GM18909 (cell line): ENCODE measurements around the gene C19orf85.

ENCODE experiments used
- ATAC-seq: cut with Tn5 transposase; IDR thresholded peaks from one replicate; pipeline ENCODE4 v1.9.1; 2021; ENCODE audit warnings: mild to moderate bottlenecking; ENCODE audit not compliant: unreplicated experiment, poor library complexity

The C19orf85 gene

DNA sequence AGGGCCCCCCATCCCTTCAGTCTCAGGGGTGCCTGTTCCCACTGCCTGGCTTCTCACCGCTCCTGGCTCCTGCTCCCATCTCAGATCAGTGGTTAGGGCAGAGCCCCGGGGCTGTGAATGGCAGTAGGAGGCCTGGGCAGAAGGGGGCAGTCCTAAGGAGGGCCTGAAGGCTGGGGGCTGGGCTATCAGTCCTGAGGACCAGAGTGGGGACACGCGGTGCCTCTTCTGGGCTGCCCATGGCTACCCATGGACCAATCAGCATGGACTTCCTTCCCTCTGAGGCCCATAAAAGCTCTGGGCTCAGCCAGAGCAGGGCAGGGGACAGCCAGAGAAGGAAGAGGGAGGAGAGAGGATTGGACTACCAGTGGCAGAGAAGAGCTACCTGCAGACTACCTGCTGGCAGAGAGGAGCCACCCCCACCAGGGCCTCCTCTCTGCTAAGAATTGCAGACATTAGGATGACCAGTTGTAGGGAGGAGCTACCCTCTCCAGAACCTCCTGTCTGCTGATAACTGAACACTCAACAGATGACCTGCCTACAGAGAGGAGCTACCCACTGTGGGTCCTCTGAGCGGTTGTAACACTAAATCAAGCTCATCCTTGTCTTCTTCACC, 44.8 kb downstream of the C19orf85 start:
- ATAC-seq, result no peak

DNA sequence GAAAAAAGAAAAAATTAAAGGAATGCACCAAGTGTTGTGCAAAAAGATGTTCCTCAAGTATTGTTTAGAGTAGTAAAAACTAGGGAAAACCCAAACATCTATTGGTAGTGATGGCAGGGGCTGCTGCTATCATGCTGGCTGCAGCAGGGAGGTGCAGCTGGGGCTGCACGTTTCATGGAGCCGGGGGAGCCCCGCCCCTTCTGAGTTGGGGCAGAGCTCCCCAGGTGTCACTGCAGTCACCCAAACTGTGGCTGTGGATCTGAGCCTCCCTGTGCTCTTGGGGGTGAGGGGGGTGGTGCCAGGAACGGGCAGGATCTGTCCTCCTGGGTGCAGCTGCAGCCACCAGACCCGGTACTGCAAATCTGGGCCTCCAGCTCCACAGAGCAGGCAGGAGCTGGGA, 45.4 kb downstream of the C19orf85 start:
- ATAC-seq, result no peak

DNA sequence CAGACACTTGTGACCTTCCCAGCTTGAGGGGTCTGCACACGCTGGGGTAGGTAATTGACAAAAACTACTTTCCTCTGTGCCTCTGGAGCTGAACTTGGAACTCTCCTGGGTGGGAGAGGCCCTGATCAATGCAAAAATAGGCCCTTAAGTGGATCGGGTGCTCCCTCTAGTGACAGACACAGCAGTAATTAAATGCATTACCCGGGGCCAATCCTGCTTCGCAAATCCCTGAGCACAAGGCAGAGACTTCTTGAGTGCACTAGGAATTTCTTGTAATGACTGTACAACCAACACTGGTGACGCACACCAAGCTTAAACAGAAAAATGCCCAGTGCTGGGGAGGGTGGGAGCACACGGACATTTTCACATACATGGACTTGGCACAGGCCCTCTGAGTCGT, 46.4 kb downstream of the C19orf85 start:
- no peak for ATAC-seq
